HepG2 (cell line): ENCODE data around the gene APRT. TPM values are rescaled to one million over a fixed set of nuclear protein-coding genes. Genes with fewer than 3 reads are reported as not detected.
A peak's percentile ranks its signal among the peaks of the same experiment; 100 is the strongest.

Experiments used
- ARHGAP35 ChIP-seq: sonication (generic); formaldehyde crosslinking; IDR thresholded peaks from 2 replicates; pipeline ENCODE4 v1.9.0; 2022; ENCODE audit warnings: mild to moderate bottlenecking, inconsistent platforms, moderate library complexity, missing genetic modification reagents, borderline replicate concordance
- ATRX ChIP-seq: sonication (generic); formaldehyde crosslinking; IDR thresholded peaks from 2 replicates; pipeline ENCODE4 v1.4.0; 2020; ENCODE audit warnings: missing genetic modification reagents, borderline replicate concordance
- BORCS8-MEF2B ChIP-seq: sonication (generic); formaldehyde crosslinking; IDR thresholded peaks from 2 replicates; pipeline ENCODE4 v1.8.0; 2022; ENCODE audit warnings: mild to moderate bottlenecking, missing genetic modification reagents
- DMTF1 ChIP-seq: sonication (generic); formaldehyde crosslinking; IDR thresholded peaks from 2 replicates; pipeline ENCODE4 v1.4.0; 2020; ENCODE audit warnings: mild to moderate bottlenecking, missing genetic modification reagents
- ELF3 ChIP-seq: IDR thresholded peaks from 2 replicates; pipeline ENCODE4 v1.6.1; 2016; ENCODE audit warnings: missing genetic modification reagents, missing compliant biosample characterization
- GATA4 ChIP-seq: sonication (generic); IDR thresholded peaks from 2 replicates; pipeline ENCODE4 v1.6.1; 2016; ENCODE audit warnings: antibody characterized with exemption, low read depth, borderline replicate concordance
- KDM1A ChIP-seq: IDR thresholded peaks from 2 replicates; pipeline ENCODE4 v1.6.1; 2016; ENCODE audit warnings: missing compliant biosample characterization
- KLF12 ChIP-seq: sonication (generic); formaldehyde crosslinking; IDR thresholded peaks from 2 replicates; pipeline ENCODE4 v1.4.0; 2020; ENCODE audit warnings: missing genetic modification reagents, borderline replicate concordance
- MTA1 ChIP-seq: sonication (generic); formaldehyde crosslinking; IDR thresholded peaks from 2 replicates; pipeline ENCODE4 v1.4.0; 2020; ENCODE audit warnings: missing genetic modification reagents, mild to moderate bottlenecking, borderline replicate concordance
- NFKBIZ ChIP-seq: IDR thresholded peaks from 2 replicates; pipeline ENCODE4 v1.6.1; 2018; ENCODE audit warnings: missing genetic modification reagents, missing compliant biosample characterization
- NFYB ChIP-seq: sonication (generic); formaldehyde crosslinking; IDR thresholded peaks from 2 replicates; pipeline ENCODE4 v1.4.0; 2020; ENCODE audit warnings: missing genetic modification reagents
- SP5 ChIP-seq: IDR thresholded peaks from 2 replicates; pipeline ENCODE4 v1.6.1; 2016; ENCODE audit warnings: low read depth, borderline replicate concordance
- TCF7L2 ChIP-seq: IDR thresholded peaks from 2 replicates; pipeline ENCODE4 v1.6.1; 2011; ENCODE audit warnings: mild to moderate bottlenecking, low read depth, low read length, moderate library complexity
- ZNF101 ChIP-seq: sonication (generic); formaldehyde crosslinking; IDR thresholded peaks from 2 replicates; pipeline ENCODE4 v1.4.0; 2020; ENCODE audit warnings: mild to moderate bottlenecking, low read depth, missing genetic modification reagents, borderline replicate concordance
- ZNF232 ChIP-seq: sonication (generic); formaldehyde crosslinking; IDR thresholded peaks from 2 replicates; pipeline ENCODE4 v1.4.0; 2020; ENCODE audit warnings: missing genetic modification reagents, borderline replicate concordance
- ZNF33B ChIP-seq: sonication (generic); formaldehyde crosslinking; IDR thresholded peaks from 2 replicates; pipeline ENCODE4 v1.5.1; 2020; ENCODE audit warnings: mild to moderate bottlenecking, missing genetic modification reagents
- ZNF574 ChIP-seq: sonication (generic); formaldehyde crosslinking; IDR thresholded peaks from 2 replicates; pipeline ENCODE4 v1.4.0; 2020; ENCODE audit warnings: missing genetic modification reagents
- ZNF792 ChIP-seq: IDR thresholded peaks from 2 replicates; pipeline ENCODE4 v1.6.1; 2016
- ZSCAN12 ChIP-seq: sonication (generic); formaldehyde crosslinking; IDR thresholded peaks from 2 replicates; pipeline ENCODE4 v1.9.0; 2021; ENCODE audit warnings: mild to moderate bottlenecking, missing genetic modification reagents
- polyA plus RNA-seq, 8 experiments: library from polyadenylated mRNA; depleted of rRNA in 3 of 8; stranded (reverse) in 7 of 8; unstranded in 1 of 8; fragments of >200 nt; fragmentation: Illumina TruSeq in 4 of 8; extraction: Trizol in 4 of 8; gene quantifications; 2 replicates each; pipeline versions ENCODE4 v1.2.1 to v1.2.3, GENCODE V29; 2011 to 2016; ENCODE audit warnings: low read depth in 4 of 8, missing spikeins in 1 of 8, mixed read lengths in 1 of 8; ENCODE audit not compliant: insufficient read depth in 1 of 8
- total RNA-seq, 5 experiments: library from RNA; depleted of rRNA; stranded (reverse); fragments of >200 nt; fragmentation: Illumina TruSeq; extraction: Trizol; gene quantifications; 2 replicates each; pipeline ENCODE4 v1.2.3, GENCODE V29; 2016; ENCODE audit warnings: low read depth in 1 of 5
- TF ChIP-seq, protein P1 (sequence below): sonication (generic); formaldehyde crosslinking; IDR thresholded peaks from 2 replicates; pipeline ENCODE4 v1.5.0; 2020; ENCODE audit warnings: missing genetic modification reagents
- TF ChIP-seq, protein P2 (sequence below): sonication (generic); formaldehyde crosslinking; IDR thresholded peaks from 2 replicates; pipeline ENCODE4 v1.5.0; 2020; ENCODE audit warnings: mild to moderate bottlenecking, low read depth, missing genetic modification reagents, borderline replicate concordance
- TF ChIP-seq, protein P3 (sequence below): sonication (generic); formaldehyde crosslinking; IDR thresholded peaks from 2 replicates; pipeline ENCODE4 v1.8.0; 2022; ENCODE audit warnings: mild to moderate bottlenecking, missing genetic modification reagents, moderate library complexity

Gene APRT
- total and polyA plus RNA-seq, 2 of the 13 experiments (the other 11 are each of a cell fraction or from before 2014, with no cell fraction given), result 155 to 242 TPM

DNA sequence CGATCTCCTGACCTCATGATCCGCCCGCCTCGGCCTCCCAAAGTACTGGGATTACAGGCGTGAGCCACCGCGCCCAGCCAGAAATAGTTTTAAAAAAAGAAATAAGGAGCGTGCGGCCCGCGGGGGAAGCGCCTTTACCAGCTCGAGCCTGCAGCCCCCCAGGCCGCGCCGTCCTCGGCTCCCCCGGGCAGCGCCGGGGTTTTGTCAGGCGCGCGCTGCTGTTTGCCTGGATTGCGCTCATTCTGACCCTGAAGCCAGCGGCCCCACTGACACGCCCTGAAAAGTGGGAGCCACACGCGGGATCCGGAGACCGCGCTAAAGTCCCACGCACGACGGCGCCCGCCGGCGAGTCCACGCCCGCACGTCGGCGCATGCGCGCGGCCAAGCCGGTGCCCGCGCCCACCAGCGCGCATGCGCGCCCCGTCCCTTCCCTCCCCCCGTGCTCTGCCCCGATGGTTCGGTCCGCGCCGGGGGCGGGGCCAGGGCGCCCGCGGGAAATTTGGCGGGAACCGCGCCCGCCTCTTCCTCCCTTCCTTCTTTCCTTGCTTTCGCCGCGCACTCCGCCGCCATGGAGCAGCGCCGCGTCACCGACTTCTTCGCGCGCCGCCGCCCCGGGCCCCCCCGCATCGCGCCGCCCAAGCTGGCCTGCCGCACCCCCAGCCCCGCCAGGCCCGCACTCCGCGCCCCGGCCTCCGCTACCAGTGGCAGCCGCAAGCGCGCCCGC lies 8.3 kb downstream of the APRT start, which contains the start of gene CDT1 (continued):
- TF ChIP-seq GATA4, result no peak; the same call in 1 of the 2 replicates
- TF ChIP-seq, protein P1, sequence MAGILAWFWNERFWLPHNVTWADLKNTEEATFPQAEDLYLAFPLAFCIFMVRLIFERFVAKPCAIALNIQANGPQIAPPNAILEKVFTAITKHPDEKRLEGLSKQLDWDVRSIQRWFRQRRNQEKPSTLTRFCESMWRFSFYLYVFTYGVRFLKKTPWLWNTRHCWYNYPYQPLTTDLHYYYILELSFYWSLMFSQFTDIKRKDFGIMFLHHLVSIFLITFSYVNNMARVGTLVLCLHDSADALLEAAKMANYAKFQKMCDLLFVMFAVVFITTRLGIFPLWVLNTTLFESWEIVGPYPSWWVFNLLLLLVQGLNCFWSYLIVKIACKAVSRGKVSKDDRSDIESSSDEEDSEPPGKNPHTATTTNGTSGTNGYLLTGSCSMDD, result no peak
- TF ChIP-seq SP5 (CRISPR knock-in tag), result peak; percentile 65; the same call in 1 of the 2 replicates
- TF ChIP-seq ELF3 (CRISPR knock-in tag), result peak; percentile 69; the same call in 1 of the 2 replicates
- peak; percentile 79; the same call in 1 of the 2 replicates for TF ChIP-seq ZNF232
- no peak for TF ChIP-seq ZNF101 (CRISPR knock-in tag)
- peak; percentile 81 for TF ChIP-seq ZNF574 (CRISPR knock-in tag)
- TF ChIP-seq ZNF792 (CRISPR knock-in tag), result no peak
- TF ChIP-seq, protein P2, sequence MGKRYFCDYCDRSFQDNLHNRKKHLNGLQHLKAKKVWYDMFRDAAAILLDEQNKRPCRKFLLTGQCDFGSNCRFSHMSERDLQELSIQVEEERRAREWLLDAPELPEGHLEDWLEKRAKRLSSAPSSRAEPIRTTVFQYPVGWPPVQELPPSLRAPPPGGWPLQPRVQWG (CRISPR knock-in tag), result no peak
- TF ChIP-seq ZSCAN12 (CRISPR knock-in tag), result peak; percentile 83; the same call in 1 of the 2 replicates
- TF ChIP-seq ATRX (CRISPR knock-in tag), result no peak
- 0 out of 2 replicates have a peak, but pooled peaks have one; percentile 17 for TF ChIP-seq NFYB (CRISPR knock-in tag)
- TF ChIP-seq ZNF33B (CRISPR knock-in tag), result no peak
- TF ChIP-seq, protein P3, sequence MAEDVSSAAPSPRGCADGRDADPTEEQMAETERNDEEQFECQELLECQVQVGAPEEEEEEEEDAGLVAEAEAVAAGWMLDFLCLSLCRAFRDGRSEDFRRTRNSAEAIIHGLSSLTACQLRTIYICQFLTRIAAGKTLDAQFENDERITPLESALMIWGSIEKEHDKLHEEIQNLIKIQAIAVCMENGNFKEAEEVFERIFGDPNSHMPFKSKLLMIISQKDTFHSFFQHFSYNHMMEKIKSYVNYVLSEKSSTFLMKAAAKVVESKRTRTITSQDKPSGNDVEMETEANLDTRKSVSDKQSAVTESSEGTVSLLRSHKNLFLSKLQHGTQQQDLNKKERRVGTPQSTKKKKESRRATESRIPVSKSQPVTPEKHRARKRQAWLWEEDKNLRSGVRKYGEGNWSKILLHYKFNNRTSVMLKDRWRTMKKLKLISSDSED, result 0 out of 2 replicates have a peak, but pooled peaks have one; percentile 44
- TF ChIP-seq KLF12, result 0 out of 2 replicates have a peak, but pooled peaks have one; percentile 49
- TF ChIP-seq NFKBIZ (CRISPR knock-in tag), result peak; percentile 16; the same call in 1 of the 2 replicates
- peak; percentile 90; the same call in 1 of the 2 replicates for TF ChIP-seq MTA1 (CRISPR knock-in tag)
- peak; percentile 74; the same call in 1 of the 2 replicates for TF ChIP-seq BORCS8-MEF2B
- no peak for TF ChIP-seq DMTF1
- no peak for TF ChIP-seq KDM1A (CRISPR knock-in tag)
- peak; percentile 53; the same call in 1 of the 2 replicates for TF ChIP-seq ARHGAP35
- TF ChIP-seq TCF7L2, result no peak
